Suprapubic skin (tissue), 4 donors: ENCODE data around the gene FRY. TPM values are rescaled to one million over a fixed set of nuclear protein-coding genes. Genes with fewer than 3 reads are reported as not detected.

ENCODE experiments used
- DNase-seq, 2 donors: peaks; one replicate each; pipeline ENCODE4 v3.0.0-alpha.2; 2019; ENCODE audit warnings: low spot score in 2 of 2
- H3K27ac ChIP-seq: fragments of 200-600 bp; sonication (generic); one replicate; pipeline ENCODE4 v1.5.1; 2019
- H3K27me3 ChIP-seq: fragments of 200-600 bp; sonication (generic); one replicate; pipeline ENCODE4 v1.5.1; 2019
- H3K36me3 ChIP-seq: fragments of 200-600 bp; sonication (generic); one replicate; pipeline ENCODE4 v1.5.1; 2019
- H3K4me1 ChIP-seq: fragments of 200-600 bp; sonication (generic); one replicate; pipeline ENCODE4 v1.5.1; 2019
- H3K4me3 ChIP-seq: fragments of 200-600 bp; sonication (generic); one replicate; pipeline ENCODE4 v1.5.1; 2019; ENCODE audit warnings: mild to moderate bottlenecking
- H3K9me3 ChIP-seq: fragments of 200-600 bp; sonication (generic); one replicate; pipeline ENCODE4 v1.5.1; 2019
- EP300 ChIP-seq: sonication (generic); formaldehyde crosslinking; IDR thresholded peaks from one replicate; pipeline ENCODE4 v1.6.1; 2017; ENCODE audit warnings: antibody characterized with exemption
- POLR2A ChIP-seq, 2 donors: fragments of 450-650 bp; IDR thresholded peaks; one replicate each; pipeline ENCODE4 v1.6.1; 2017; ENCODE audit warnings: antibody characterized with exemption in 2 of 2, mild to moderate bottlenecking in 2 of 2, moderate library complexity in 2 of 2
- POLR2AphosphoS5 ChIP-seq, 3 donors: sonication (generic); formaldehyde crosslinking; IDR thresholded peaks; one replicate each; pipeline ENCODE4 v1.6.1; 2017; ENCODE audit warnings: antibody characterized with exemption in 3 of 3
- WGBS: methylation state at CpG from one replicate; pipeline ENCODE4 v1.1.5; 2018; 5-methylcytosine and 5-hydroxymethylcytosine counted together
- total RNA-seq, 4 donors: library from RNA; depleted of rRNA; stranded (reverse); fragments of >200 nt; gene quantifications; one replicate each; pipeline ENCODE4 v1.1.0, GENCODE V29; 2016
- TF ChIP-seq, protein P1 (sequence below), 2 donors: fragments of 200-600 bp in 1 of 2; fragments of 450-650 bp in 1 of 2; sonication (generic) in 1 of 2; IDR thresholded peaks; one replicate each; pipeline ENCODE4 v1.5.1; 2016 to 2019; ENCODE audit warnings: antibody characterized with exemption in 2 of 2, mild to moderate bottlenecking in 1 of 2, moderate library complexity in 1 of 2

FRY gene
- total RNA-seq, 4 donors from 2014 or later, result 22.5 to 39.6 (median 26.8) TPM

- DNase-seq, result no peak
- TF ChIP-seq, protein P1, sequence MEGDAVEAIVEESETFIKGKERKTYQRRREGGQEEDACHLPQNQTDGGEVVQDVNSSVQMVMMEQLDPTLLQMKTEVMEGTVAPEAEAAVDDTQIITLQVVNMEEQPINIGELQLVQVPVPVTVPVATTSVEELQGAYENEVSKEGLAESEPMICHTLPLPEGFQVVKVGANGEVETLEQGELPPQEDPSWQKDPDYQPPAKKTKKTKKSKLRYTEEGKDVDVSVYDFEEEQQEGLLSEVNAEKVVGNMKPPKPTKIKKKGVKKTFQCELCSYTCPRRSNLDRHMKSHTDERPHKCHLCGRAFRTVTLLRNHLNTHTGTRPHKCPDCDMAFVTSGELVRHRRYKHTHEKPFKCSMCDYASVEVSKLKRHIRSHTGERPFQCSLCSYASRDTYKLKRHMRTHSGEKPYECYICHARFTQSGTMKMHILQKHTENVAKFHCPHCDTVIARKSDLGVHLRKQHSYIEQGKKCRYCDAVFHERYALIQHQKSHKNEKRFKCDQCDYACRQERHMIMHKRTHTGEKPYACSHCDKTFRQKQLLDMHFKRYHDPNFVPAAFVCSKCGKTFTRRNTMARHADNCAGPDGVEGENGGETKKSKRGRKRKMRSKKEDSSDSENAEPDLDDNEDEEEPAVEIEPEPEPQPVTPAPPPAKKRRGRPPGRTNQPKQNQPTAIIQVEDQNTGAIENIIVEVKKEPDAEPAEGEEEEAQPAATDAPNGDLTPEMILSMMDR (IDR thresholded peaks at IDR 0.05), result no peak
- TF ChIP-seq POLR2AphosphoS5 (IDR thresholded peaks at IDR 0.05), result peak in 2 of 3 donors; percentile 50 to 64
- 54% methylated on average over 4 of the region's 4 CpGs for WGBS
- no peaks in the 10 kb centered on the region for H3K36me3 ChIP-seq
- peak overlapping the region; percentile 43 for H3K27ac ChIP-seq
- no peaks in the 10 kb centered on the region for H3K27me3 ChIP-seq
- H3K9me3 ChIP-seq, result no peaks in the 10 kb centered on the region
- no peak overlapping the region for H3K4me3 ChIP-seq
- H3K4me1 ChIP-seq, result peaks cover 7% of the 10 kb centered on the region
Measured at GRCh38 chr13:32125221-32125689, 93.7 kb downstream of the FRY start.

GRCh38 chr13:32125751-32126150, 94.2 kb downstream of the FRY start:
- Histone ChIP-seq H3K4me1 (peaks cover 7% of the 10 kb centered on the region), H3K36me3 (no peaks in the 10 kb centered on the region), H3K27ac (peak overlapping the region; percentile 20), H3K27me3 (no peaks in the 10 kb centered on the region), H3K9me3 (no peaks in the 10 kb centered on the region), H3K4me3 (no peak overlapping the region)
- DNase-seq, result no peak
- no peak for TF ChIP-seq EP300
- TF ChIP-seq, protein P1 (IDR thresholded peaks at IDR 0.05), result no peak
- TF ChIP-seq POLR2A (IDR thresholded peaks at IDR 0.05), result no peak
- TF ChIP-seq POLR2AphosphoS5 (IDR thresholded peaks at IDR 0.05), result no peak
- 62% methylated on average over 4 of the region's 4 CpGs for WGBS

DNA sequence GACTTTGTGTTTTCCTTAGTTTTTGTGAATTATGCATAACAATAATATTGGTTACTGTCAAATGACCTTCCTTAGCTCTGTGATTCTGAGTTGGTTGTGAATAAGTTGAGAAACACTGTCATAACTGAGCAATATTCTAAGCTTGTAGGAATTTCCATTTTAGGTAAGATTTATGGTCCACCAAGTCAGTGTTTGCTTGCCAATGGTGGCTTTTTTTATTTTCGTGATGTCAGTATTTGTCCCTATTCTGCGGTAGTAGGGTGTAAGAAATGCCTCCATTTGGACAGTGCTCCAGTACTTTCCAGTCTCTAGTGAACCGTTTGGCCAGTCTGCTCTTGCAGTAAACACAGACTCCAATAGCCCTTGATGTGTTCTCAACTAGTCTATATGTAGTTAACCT, 94.7 kb downstream of the FRY start:
- TF ChIP-seq POLR2AphosphoS5 (IDR thresholded peaks at IDR 0.05) (no peak), POLR2A (IDR thresholded peaks at IDR 0.05) (no peak), EP300 (no peak)
- TF ChIP-seq, protein P1 (IDR thresholded peaks at IDR 0.05), result no peak
- 78% methylated on average over 3 of the region's 3 CpGs for WGBS
- Histone ChIP-seq H3K36me3 (no peaks in the 10 kb centered on the region), H3K27ac (no peak overlapping the region), H3K27me3 (no peaks in the 10 kb centered on the region), H3K9me3 (no peaks in the 10 kb centered on the region), H3K4me1 (peaks cover 7% of the 10 kb centered on the region), H3K4me3 (no peak overlapping the region)
- DNase-seq, result no peak

DNA sequence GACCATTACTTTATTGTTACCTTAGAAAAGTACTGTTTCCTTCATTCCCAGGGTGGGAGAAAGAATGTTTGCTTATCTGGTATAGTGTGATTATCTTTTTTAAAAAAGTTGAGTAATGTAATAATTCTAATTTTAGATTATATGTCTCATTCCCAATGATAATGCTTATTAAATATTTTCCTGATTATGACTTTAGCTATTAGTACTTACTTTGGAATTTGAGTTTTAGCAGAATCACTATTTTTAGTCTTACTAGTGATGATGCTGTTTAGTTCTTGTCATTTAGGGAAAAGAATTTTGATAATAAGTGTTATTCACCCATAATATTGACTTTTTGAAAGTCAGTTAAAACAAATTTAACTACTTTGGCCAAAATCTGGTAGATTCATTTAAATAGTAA, 95.2 kb downstream of the FRY start:
- H3K4me1 ChIP-seq, result peaks cover 7% of the 10 kb centered on the region
- H3K9me3 ChIP-seq, result no peaks in the 10 kb centered on the region
- H3K4me3 ChIP-seq, result no peak overlapping the region
- no peaks in the 10 kb centered on the region for H3K36me3 ChIP-seq
- TF ChIP-seq POLR2A (IDR thresholded peaks at IDR 0.05) (no peak), EP300 (no peak), POLR2AphosphoS5 (IDR thresholded peaks at IDR 0.05) (no peak)
- TF ChIP-seq, protein P1 (IDR thresholded peaks at IDR 0.05), result no peak
- no peaks in the 10 kb centered on the region for H3K27me3 ChIP-seq
- H3K27ac ChIP-seq, result no peak overlapping the region
- DNase-seq, result no peak

DNA sequence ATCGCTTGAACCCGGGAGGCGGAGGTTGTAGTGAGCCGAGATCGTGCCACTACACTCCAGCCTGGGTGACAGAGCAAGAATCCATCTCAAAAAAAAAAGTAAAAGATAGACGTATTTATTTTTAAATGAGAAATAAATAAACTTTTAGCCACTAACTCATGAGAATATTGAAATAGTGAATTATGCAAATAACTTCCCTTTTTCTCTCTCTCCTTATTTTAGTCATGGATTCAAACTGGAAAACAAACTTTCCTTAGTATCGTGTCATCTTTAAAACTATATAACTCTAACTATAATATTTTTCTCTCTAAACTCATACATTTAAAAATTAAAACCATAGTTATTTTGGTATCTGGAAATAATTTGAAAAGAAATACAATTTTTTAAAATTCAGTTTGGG, 96.1 kb downstream of the FRY start:
- no peaks in the 10 kb centered on the region for H3K9me3 ChIP-seq
- DNase-seq, result no peak
- 96% methylated on average over 7 of the region's 7 CpGs for WGBS
- TF ChIP-seq POLR2AphosphoS5 (IDR thresholded peaks at IDR 0.05) (no peak), EP300 (no peak), POLR2A (IDR thresholded peaks at IDR 0.05) (no peak)
- TF ChIP-seq, protein P1 (IDR thresholded peaks at IDR 0.05), result no peak
- no peaks in the 10 kb centered on the region for H3K36me3 ChIP-seq
- no peak overlapping the region for H3K4me3 ChIP-seq
- peaks cover 7% of the 10 kb centered on the region for H3K4me1 ChIP-seq
- H3K27me3 ChIP-seq, result no peaks in the 10 kb centered on the region
- H3K27ac ChIP-seq, result no peak overlapping the region
